ENCODE results near the gene MRPL2.

MRPL2 gene

DNA sequence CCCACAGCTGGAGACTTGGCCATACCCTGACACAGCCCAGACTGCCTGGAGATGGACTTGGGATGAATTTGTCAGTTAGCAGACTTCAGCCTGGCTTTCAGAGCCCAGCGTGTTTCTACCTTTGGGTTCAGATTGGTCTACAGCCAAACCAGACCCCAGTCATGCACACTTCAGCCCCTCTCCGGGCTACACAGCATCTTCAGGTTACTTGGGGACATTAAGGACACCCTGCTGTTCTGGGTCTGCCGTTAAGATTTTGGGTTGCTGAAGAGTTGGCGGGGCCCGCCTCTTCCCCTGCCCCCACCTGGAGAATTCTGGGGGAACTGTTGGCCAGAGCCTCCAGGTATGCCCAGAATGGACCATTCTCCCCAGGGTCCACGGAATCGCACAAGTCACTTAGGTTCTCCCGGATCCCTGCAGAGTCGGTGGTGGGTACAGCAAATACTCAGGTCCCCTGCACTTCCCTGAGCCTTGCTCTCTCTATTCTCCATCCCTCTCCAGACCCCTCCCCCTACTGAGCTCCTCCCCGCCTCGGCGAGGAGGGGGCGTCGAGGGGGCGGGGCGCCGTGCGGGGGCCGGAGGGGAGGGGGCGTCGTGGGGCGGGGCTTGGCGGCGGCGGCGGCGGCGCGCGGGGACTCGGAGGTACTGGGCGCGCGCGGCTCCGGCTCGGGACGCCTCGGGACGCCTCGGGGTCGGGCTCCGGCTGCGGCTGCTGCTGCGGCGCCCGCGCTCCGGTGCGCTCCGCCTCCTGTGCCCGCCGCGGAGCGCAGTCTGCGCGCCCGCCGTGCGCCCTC lies 16.6 kb upstream of the MRPL2 start, which contains the start of gene PTK7:
PTK7 (plus strand) TSS at position 645 of the 794 bp plus-strand sequence. CDS start 175 bp downstream, outside the sequence.
- DNase-seq (ENCODE audit: low read depth): no peak
- H3K4me3 ChIP-seq (ENCODE audit: low read depth, low read length): peak within 1 kb of the TSS; percentile 80
- TF ChIP-seq, protein P1, sequence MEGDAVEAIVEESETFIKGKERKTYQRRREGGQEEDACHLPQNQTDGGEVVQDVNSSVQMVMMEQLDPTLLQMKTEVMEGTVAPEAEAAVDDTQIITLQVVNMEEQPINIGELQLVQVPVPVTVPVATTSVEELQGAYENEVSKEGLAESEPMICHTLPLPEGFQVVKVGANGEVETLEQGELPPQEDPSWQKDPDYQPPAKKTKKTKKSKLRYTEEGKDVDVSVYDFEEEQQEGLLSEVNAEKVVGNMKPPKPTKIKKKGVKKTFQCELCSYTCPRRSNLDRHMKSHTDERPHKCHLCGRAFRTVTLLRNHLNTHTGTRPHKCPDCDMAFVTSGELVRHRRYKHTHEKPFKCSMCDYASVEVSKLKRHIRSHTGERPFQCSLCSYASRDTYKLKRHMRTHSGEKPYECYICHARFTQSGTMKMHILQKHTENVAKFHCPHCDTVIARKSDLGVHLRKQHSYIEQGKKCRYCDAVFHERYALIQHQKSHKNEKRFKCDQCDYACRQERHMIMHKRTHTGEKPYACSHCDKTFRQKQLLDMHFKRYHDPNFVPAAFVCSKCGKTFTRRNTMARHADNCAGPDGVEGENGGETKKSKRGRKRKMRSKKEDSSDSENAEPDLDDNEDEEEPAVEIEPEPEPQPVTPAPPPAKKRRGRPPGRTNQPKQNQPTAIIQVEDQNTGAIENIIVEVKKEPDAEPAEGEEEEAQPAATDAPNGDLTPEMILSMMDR (IDR thresholded peaks at IDR 0.05; ENCODE audit: control insufficient read depth, extremely low read depth, insufficient read depth): no peak

- no peak for DNase-seq (ENCODE audit: low read depth)
- no peak overlapping the region for H3K4me3 ChIP-seq (ENCODE audit: low read depth, low read length)
- TF ChIP-seq, protein P1 (IDR thresholded peaks at IDR 0.05; ENCODE audit: control insufficient read depth, extremely low read depth, insufficient read depth): no peak
These were observed 15.8 kb upstream of the MRPL2 start for GRCh38 chr6:43074847-43075669.

DNA sequence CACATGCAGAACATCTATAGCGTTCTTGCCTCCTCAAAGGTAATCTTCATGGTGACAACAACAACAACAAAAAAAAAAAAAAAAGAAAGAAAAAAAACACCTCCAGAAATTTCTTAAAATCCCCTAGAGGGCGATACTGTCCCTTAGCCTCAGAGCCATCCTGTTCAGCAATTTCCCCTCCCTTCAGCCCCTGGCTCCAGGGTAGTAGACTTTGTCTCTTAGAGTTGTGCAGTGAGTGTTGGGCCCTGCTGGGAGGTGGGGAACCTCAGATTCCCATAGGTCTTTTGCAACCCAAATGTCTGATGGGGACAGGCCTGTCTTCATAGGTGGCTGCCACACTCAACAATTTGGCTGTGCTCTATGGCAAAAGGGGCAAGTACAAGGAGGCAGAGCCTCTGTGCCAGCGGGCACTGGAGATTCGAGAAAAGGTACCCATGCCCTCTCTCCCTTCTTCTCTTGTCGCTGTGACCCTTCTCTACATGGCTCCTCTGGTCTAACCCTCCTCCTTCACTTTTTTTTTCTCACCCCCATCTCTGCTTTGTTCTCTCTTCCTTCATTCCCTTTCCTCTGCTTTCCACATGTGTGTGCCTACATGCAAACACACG lies 10.9 kb upstream of the MRPL2 start:
- DNase-seq (ENCODE audit: low read depth): peak; percentile 32

DNA sequence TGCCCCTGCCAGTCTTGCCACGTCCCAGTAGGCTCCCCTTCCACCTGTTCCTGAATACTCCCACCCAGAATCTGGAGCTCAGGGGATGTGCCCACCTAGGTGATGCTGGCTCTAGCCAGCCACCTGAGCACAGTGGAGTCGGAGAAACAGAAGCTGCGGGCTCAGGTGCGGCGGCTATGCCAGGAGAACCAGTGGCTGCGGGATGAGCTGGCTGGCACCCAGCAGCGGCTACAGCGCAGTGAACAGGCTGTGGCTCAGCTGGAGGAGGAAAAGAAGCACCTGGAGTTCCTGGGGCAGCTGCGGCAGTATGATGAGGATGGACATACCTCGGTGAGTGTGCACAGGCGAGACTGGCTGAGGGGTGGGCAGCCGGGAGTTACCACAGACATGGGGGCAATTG lies 3.6 kb upstream of the MRPL2 start:
- TF ChIP-seq, protein P1 (IDR thresholded peaks at IDR 0.05; ENCODE audit: control insufficient read depth, extremely low read depth, insufficient read depth): no peak
- H3K4me3 ChIP-seq (ENCODE audit: low read depth, low read length): no peak overlapping the region
- DNase-seq (ENCODE audit: low read depth): no peak

More for the DNA sequence above, 10.9 kb upstream of the MRPL2 start:
- TF ChIP-seq, protein P1 (IDR thresholded peaks at IDR 0.05; ENCODE audit: control insufficient read depth, extremely low read depth, insufficient read depth): peak; percentile 55
- H3K4me3 ChIP-seq (ENCODE audit: low read depth, low read length): no peak overlapping the region

DNA sequence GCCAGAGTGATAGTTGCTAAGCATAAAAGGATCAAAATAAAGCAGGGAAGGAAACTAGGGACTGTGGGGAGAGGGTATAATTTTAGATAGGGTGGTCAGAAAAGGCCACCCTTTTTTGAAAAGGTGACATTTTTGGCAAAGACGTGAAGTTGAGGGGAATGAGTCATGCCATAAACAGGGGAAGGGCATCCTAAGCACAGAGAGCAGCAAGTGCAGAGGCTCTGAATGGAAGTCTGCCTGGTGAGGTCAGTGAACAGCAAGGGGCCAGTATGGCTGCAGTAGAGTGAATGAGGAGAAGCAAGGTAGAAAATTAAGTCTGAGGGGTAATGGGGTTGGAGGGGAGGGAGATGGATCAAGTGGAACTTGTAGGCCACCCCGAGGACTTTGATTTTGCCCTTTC lies 2.6 kb upstream of the MRPL2 start:
- no peak overlapping the region for H3K4me3 ChIP-seq (ENCODE audit: low read depth, low read length)
- no peak for DNase-seq (ENCODE audit: low read depth)
- TF ChIP-seq, protein P1 (IDR thresholded peaks at IDR 0.05; ENCODE audit: control insufficient read depth, extremely low read depth, insufficient read depth): no peak

DNA sequence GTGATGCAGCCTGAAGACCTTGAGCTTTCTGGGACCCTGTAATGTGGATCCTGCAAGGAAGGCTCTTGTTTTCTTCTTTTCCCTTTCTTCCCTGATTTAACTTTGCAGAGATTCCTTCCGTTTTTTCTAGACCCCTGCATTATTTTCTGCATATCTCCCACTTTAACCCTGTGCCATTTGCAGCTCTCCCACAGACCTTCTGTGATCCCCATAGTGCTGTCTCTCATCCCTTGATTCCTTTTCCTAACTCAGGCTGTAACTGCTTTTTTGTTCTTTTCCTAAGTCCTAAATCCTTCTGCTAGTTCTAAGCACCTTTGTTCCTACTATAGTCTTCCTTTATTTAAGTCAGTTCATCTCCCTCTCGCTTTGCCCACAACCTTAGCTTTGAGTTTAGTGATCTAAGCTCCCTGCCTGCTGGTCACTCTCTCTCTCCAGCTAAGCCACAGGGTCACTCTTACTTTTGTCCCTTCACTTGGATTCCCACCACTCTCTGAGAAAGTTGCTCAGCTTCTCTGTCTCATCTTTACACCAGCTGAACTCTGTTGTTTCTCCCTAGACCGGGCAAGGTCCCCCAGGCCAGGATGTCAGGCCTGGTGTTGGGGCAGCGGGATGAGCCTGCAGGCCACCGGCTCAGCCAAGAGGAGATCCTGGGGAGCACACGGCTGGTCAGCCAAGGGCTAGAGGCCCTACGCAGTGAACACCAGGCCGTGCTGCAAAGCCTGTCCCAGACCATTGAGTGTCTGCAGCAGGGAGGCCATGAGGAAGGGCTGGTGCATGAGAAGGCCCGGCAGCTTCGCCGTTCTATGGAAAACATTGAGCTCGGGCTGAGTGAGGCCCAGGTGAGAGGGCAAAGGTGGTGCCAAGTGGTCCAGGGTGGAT lies 1.8 kb upstream of the MRPL2 start:
- no peak for DNase-seq (ENCODE audit: low read depth)
- peak overlapping the region; percentile 78 for H3K4me3 ChIP-seq (ENCODE audit: low read depth, low read length)
- TF ChIP-seq, protein P1 (IDR thresholded peaks at IDR 0.05; ENCODE audit: control insufficient read depth, extremely low read depth, insufficient read depth): no peak
